HEK293T (cell line): ENCODE results near the gene NAIF1.
A peak's percentile ranks its signal among the peaks of the same experiment; 100 is the strongest.
"Not testable (repeated sequence)": the region's sequence is repeated elsewhere in the genome, so short reads cannot be mapped to it uniquely, and the experiment has no call there.

Experiments used
- CTCF ChIA-PET: fragments of 350-600 bp; formaldehyde crosslinking; extraction: SDS; loops from one replicate; lab custom pipeline; 2021; ENCODE audit warnings: antibody characterized with exemption, inconsistent platforms; lab: Yijun Ruan, JAX
- POLR2A ChIA-PET: fragments of 350-600 bp; formaldehyde crosslinking; extraction: SDS; loops from one replicate; lab custom pipeline; 2020; ENCODE audit warnings: antibody characterized with exemption, inconsistent platforms; lab: Yijun Ruan, JAX
- DNase-seq: peaks from one replicate; pipeline ENCODE4 v3.0.0; 2012; ENCODE audit warnings: mixed read lengths; ENCODE audit errors: extremely low spot score
- ARNT ChIP-seq: fragments of 450-650 bp; IDR thresholded peaks from 2 replicates; pipeline ENCODE4 v1.6.1; 2017; ENCODE audit warnings: mild to moderate bottlenecking
- BHLHE40 ChIP-seq: fragments of 450-650 bp; IDR thresholded peaks from 2 replicates; pipeline ENCODE4 v1.6.1; 2016; ENCODE audit warnings: mild to moderate bottlenecking, moderate library complexity, borderline replicate concordance
- CTBP1 ChIP-seq: fragments of 450-650 bp; IDR thresholded peaks from 2 replicates; pipeline ENCODE4 v1.6.1; 2016; ENCODE audit warnings: borderline replicate concordance
- ELF4 ChIP-seq: fragments of 450-650 bp; IDR thresholded peaks from 2 replicates; pipeline ENCODE4 v1.6.1; 2017; ENCODE audit warnings: antibody characterized with exemption
- FOXA1 ChIP-seq: fragments of 450-650 bp; IDR thresholded peaks from 2 replicates; pipeline ENCODE4 v1.6.1; 2016; ENCODE audit warnings: mild to moderate bottlenecking
- FOXK2 ChIP-seq: fragments of 450-650 bp; IDR thresholded peaks from 2 replicates; pipeline ENCODE4 v1.6.1; 2016; ENCODE audit warnings: mild to moderate bottlenecking
- FOXM1 ChIP-seq: fragments of 450-650 bp; IDR thresholded peaks from 2 replicates; pipeline ENCODE4 v1.6.1; 2017; ENCODE audit warnings: mild to moderate bottlenecking, borderline replicate concordance
- HDGF ChIP-seq: fragments of 450-650 bp; IDR thresholded peaks from 2 replicates; pipeline ENCODE4 v1.6.1; 2017; ENCODE audit warnings: antibody characterized with exemption, borderline replicate concordance
- L3MBTL2 ChIP-seq: fragments of 450-650 bp; conservative IDR thresholded peaks from 2 replicates; pipeline ENCODE4 v1.6.1; 2016; ENCODE audit warnings: mild to moderate bottlenecking
- LEF1 ChIP-seq: fragments of 450-650 bp; IDR thresholded peaks from 2 replicates; pipeline ENCODE4 v1.6.1; 2017; ENCODE audit warnings: mild to moderate bottlenecking, borderline replicate concordance
- NFRKB ChIP-seq: fragments of 450-650 bp; IDR thresholded peaks from 2 replicates; pipeline ENCODE4 v1.6.1; 2016; ENCODE audit warnings: mild to moderate bottlenecking, moderate library complexity
- SP1 ChIP-seq: fragments of 450-650 bp; IDR thresholded peaks from 2 replicates; pipeline ENCODE4 v1.6.1; 2017
- SUZ12 ChIP-seq: fragments of 450-650 bp; IDR thresholded peaks from 2 replicates; pipeline ENCODE4 v1.6.1; 2016; ENCODE audit warnings: mild to moderate bottlenecking
- TARDBP ChIP-seq: fragments of 450-650 bp; IDR thresholded peaks from 2 replicates; pipeline ENCODE4 v1.6.1; 2016
- ZNF384 ChIP-seq: fragments of 450-650 bp; IDR thresholded peaks from 2 replicates; pipeline ENCODE4 v1.6.1; 2016
- TF ChIP-seq, protein P1 (sequence below): fragments of 450-650 bp; IDR thresholded peaks from 2 replicates; pipeline ENCODE4 v1.6.1; 2016

The NAIF1 gene

DNA sequence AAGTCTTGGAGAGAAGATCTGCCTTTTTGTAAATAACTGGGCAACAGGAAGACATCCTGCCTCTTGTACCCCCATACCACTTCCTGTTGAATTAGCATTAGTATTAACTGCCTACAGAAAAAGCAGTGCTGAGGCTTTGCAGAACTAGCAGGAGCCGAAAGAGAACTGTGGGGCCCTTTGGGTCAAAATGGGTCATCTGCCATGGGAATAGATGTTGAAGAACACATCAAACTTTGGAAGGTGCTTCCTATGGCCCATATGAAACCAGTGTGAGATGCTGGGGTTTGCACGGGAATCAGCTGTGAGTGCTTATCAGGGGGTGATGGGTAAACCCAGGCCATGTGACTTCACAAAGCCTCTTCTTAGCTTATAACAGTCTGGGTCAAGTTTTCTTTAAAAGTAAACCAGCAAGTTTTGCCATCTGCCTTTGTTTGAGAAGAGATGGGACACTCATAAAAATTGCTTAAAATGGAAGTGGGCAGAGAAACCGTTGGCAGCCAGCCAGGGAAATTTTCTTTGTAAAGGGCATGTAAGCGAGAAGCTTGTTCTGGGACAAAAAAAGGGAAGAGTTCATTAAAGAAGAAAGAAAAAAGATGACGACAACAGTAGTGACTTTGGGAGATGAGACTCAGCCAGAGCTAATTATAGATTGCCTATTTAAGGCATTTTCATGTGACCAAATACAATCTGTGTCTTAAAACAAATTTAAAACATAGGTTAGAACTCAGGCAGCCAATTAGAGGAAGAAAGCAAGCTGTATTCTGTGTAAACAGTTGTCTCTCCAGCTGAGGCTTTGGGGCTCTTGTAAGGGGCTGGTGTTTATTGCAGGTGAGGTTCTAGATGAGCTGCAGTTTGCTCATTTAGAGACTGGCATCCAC lies 5.3 kb upstream of the NAIF1 start:
- ChIA-PET CTCF (interaction anchor here (0.8 to 1.4 kb wide), 3 partner anchors 37 to 52 kb away, joined by 3 to 6 read pairs (median 3); no protein-coding TSS in a partner anchor), POLR2A (interaction anchor here (0.7 kb wide), 1 partner anchor 10 kb away, joined by 3 read pairs; no protein-coding TSS in a partner anchor)
- DNase-seq = no peak
- TF ChIP-seq NFRKB = no peak
- no peak for TF ChIP-seq SP1
- TF ChIP-seq TARDBP = no peak
- TF ChIP-seq SUZ12 = no peak
- no peak for TF ChIP-seq FOXA1
- no peak for TF ChIP-seq ZNF384
- no peak for TF ChIP-seq LEF1

DNA sequence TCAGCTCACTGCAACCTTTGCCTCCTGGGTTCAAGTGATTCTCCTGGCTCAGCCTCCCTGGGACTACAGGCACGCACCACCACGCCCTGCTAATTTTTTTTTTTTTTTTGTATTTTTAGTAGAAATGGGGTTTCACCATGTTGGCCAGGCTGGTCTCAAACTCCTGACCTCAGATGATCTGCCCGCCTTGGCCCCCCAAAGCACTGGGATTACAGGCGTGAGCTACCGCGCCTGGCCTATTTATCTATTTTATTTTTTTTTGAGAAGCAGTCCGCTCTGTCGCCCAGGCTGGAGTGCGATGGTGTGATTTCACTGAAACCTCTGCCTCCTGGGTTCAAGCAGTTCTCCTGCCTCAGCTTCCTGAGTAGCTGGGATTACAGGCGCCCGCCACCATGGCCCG lies 4.4 kb upstream of the NAIF1 start:
- DNase-seq, POLR2A ChIA-PET: not testable (repeated sequence)
- CTCF ChIA-PET = interaction anchor here (0.7 to 1.4 kb wide), 2 partner anchors 26 to 37 kb away, joined by 6 read pairs; no protein-coding TSS in a partner anchor

DNA sequence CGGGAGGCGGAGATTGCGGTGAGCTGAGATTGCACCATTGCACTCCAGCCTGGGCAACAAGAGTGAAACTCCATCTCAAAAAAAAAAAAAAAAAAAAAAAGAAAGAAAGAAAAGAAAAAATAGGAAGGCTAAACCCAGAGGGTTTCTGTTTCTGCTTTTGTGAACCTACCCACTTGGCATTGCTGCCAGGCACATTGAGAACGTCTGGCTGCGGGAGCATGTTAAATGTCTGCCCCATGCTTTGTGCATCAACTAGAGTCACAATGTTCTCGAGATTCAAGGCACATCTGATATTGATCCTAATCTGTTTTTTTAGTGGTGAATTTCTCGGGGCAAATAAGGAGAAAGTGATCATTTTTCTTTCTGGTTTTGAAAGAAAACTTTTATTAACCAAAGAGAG lies 3.8 kb upstream of the NAIF1 start:
- TF ChIP-seq CTBP1 = no peak
- TF ChIP-seq ZNF384 = no peak
- TF ChIP-seq FOXA1 = no peak
- no peak for TF ChIP-seq ARNT
- TF ChIP-seq, protein P1, sequence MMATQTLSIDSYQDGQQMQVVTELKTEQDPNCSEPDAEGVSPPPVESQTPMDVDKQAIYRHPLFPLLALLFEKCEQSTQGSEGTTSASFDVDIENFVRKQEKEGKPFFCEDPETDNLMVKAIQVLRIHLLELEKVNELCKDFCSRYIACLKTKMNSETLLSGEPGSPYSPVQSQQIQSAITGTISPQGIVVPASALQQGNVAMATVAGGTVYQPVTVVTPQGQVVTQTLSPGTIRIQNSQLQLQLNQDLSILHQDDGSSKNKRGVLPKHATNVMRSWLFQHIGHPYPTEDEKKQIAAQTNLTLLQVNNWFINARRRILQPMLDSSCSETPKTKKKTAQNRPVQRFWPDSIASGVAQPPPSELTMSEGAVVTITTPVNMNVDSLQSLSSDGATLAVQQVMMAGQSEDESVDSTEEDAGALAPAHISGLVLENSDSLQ = no peak
- TF ChIP-seq FOXM1 = no peak
- no peak for TF ChIP-seq TARDBP
- CTCF ChIA-PET = interaction anchor here (0.7 kb wide), 1 partner anchor 27 kb away, joined by 6 read pairs; no protein-coding TSS in a partner anchor

DNA sequence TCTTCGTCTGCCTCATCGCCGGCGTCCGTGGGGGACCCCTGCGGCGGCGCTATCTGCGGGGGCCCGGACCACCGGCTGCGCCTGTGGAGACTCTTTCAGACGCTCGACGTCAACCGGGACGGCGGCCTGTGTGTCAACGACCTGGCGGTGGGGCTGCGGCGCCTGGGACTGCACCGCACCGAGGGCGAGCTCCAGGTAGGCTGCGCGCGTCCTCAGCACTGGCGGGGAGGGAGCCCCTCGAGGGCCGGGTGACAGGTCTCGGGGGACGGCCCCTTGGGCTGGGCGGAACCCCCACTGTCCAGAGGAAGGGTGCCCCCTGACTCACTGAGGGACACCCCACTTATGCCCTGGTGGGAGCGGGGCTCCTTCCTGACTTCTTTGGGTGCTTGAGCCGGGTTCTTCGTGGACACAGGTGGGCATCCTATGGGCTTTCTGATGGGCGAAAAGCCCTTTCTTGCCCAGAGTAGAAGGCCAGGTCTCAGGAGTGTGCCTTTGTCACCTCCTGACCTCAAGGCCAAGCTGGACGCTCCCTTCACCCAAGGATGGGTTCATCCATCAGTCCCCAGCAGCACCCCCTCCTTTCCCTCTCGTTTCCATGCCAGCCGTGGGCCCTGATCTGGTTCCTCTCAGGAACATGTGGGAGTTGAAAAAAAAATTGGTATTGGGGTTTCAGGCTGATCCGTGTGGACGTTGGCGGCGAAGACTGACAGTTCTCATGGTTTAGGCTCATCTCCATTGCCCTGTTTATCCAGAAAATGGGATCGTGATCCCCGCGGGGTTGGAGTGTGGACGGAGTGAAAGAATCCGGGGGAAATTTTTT lies 1.5 kb upstream of the NAIF1 start:
- CTCF ChIA-PET = interaction anchor here (1.5 kb wide), 1 partner anchor 49 kb away, joined by 5 read pairs; no protein-coding TSS in a partner anchor
- no peak for DNase-seq

More for the DNA sequence above, 3.8 kb upstream of the NAIF1 start:
- no peak for DNase-seq
- POLR2A ChIA-PET = no interaction called here

DNA sequence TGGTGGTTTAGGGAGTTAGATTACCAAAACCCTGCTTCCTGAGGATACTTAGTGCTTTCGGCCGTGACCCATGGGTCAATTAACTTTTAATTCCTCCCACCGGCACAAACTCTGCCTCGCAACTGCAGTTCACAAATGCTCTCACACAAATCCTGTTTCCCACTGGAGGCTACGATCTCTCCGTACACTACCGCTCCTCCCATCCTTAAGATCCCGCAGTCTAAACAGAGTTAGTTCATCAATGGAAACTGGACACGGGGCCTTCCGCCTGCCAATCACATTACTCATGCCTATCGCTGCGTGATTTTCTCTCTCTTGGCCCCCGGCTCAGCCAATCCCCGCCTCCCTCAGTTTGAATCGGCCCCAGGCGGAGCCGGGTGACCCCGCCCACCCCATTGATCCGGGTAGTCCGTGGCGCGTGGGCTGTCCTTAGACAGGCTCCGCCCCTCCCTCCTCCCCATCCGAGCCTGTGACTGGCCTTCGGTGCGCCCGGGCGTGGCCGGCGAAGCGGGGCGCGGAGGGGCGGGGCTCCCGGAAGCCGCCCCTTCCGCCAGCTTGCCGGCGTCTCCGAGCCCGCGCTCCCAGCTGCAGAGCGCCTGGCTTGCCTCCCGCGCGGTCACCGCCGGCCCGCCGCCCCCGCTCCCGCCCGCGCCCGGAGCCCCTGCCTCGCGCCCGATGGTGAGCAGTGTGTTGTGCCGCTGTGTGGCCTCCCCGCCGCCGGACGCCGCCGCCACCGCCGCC lies 695 bp upstream of the NAIF1 start, which contains the start of gene SLC25A25:
Gene SLC25A25, plus strand, starts transcription at position 588 of the 741 bp plus-strand sequence. Its CDS starts 88 bp downstream, at position 676.
- CTCF ChIA-PET = interaction anchor here (1.5 to 1.6 kb wide), 3 partner anchors 10 to 125 kb away, joined by 3 to 5 read pairs (median 4); no protein-coding TSS in a partner anchor
- peak; percentile 96 for DNase-seq
- POLR2A ChIA-PET = interaction anchor here (0.8 to 2.6 kb wide), 10 partner anchors 10 to 137 kb away, joined by 3 to 20 read pairs (median 3); partner anchors contain the start of gene PIP5KL1
- no peak for TF ChIP-seq L3MBTL2
- TF ChIP-seq FOXK2 = no peak
- no peak; the same call in 1 of the 2 replicates for TF ChIP-seq SP1
- TF ChIP-seq, protein P1 = no peak
- TF ChIP-seq FOXM1 = no peak
- TF ChIP-seq BHLHE40 = no peak
- no peak for TF ChIP-seq FOXA1
- TF ChIP-seq ARNT = no peak
- TF ChIP-seq LEF1 = no peak
- TF ChIP-seq SUZ12 = no peak
- TF ChIP-seq TARDBP = no peak
- no peak for TF ChIP-seq CTBP1
- TF ChIP-seq ELF4 = no peak
- no peak for TF ChIP-seq HDGF

More for the DNA sequence above, 1.5 kb upstream of the NAIF1 start:
- TF ChIP-seq FOXA1 = no peak
- TF ChIP-seq ARNT = no peak
- 0 out of 2 replicates have a peak, but pooled peaks have one; percentile 52 for TF ChIP-seq L3MBTL2
- POLR2A ChIA-PET = interaction anchor here (1.0 to 1.7 kb wide), 3 partner anchors 11 to 29 kb away, joined by 3 to 10 read pairs (median 4); no protein-coding TSS in a partner anchor
